Activated CD4-positive, CD25-positive, alpha-beta regulatory T cell treated with anti-CD3 and anti-CD28 coated beads, Interleukin-2, amount 50 U/mL, for 16 hours (primary cell): ENCODE results near the gene CCDC191.

Source experiments
- DNase-seq: peaks from one replicate; pipeline ENCODE4 v3.0.0-alpha.2; 2020; ENCODE audit warnings: low read depth, low spot score

Gene CCDC191

DNA sequence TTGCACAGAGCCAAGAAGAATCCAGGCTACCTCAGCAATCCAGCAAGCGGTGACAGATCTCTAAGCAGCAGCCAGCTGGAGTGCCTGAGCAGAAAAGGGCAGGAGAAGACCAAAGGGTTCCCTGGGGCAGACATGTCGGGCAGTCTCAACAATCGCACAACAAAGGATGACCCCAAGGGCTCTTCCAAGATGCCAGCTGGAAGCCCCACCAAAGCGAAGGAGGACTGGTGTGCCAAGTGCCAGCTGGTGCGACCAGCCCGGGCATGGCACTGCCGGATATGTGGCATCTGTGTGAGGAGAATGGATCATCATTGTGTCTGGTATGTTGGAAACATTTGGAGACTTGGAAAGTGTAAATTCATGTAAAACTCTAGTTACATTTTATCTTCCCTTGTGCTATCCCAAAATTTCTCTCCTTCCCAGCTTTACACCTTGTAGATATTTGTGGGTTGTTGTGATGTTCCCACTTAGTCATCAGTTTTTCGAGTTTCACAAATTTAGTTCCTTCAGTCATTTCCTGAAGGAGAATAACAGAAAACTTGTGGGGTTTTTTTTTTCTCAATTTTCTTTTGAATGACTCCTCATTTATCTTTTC, 102.1 kb downstream of the CCDC191 start:
- DNase-seq = no peak

DNA sequence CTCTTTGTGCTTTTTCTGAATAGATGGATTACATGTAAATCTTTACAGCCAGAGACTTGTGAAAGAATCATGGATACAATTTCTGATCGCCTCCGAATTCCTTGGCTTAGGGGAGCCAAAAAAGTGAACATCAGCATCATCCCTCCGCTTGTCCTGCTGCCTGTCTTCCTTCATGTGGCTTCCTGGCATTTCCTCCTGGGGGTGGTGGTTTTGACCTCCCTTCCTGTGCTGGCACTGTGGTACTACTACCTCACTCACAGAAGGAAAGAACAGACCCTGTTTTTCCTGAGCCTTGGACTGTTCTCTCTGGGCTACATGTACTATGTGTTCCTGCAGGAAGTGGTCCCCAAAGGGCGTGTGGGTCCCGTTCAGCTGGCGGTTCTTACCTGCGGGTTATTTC, 102.6 kb downstream of the CCDC191 start:
- DNase-seq = no peak

DNA sequence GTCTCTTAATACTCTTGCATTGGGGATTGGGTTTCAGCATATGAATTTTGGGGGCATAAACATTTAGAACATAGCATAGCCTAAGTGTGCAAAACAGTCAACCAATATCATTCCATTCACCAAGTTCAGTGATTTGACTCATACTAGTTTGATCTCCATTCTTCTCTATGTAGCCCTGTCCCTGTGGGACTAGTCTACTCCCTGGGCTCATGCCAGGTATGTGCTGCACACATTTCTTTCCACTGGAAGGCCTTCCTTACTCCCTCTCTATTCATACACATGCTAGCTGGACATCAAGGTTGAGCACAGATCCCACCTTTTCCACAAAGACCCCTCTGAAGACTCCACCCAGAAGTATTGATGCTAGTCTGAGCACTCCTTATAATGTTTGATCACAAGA, 103.4 kb downstream of the CCDC191 start:
- no peak for DNase-seq

DNA sequence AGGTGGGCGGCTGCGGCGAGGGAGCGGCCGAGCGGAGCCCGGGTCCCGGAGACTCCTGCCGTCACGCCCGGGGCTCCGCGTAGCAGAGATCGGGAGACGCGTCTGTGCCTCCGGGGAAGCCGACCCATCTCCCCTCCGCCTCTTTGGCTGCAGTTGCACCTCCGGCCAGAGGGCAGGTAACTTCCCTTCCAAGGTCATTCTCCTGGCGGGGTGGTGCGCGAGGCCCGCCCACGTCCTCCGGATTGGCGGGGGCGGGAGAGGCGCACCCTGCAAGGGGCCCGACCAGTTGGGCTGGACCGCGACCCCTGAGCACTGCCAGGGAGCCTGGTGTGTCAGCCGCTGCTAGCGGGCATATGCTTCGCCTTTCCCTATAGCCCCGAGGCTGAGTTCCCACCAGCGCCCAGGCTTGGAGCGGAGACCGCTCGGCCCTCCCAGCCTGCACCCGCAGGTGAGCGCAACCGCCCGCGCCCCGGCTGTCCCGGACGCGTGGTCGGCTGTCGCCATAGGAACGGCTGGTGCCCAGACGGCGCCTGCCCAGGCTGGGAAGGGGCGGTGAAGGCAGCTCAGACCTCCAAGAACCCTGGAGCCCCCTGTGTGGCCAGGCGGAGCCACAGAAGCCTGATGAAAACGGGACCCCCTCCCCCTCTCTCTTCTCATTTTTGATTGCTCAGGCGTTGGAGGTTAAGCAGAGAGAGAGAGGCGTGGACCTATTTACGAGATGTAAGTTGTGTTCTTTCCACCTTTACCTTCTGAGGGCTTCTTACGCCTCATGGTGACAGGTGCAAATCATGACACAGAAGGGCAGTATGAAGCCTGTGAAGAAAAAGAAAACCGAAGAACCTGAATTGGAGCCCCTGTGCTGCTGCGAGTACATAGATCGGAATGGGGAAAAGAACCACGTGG, 108.1 kb downstream of the CCDC191 start:
- DNase-seq = no peak

DNA sequence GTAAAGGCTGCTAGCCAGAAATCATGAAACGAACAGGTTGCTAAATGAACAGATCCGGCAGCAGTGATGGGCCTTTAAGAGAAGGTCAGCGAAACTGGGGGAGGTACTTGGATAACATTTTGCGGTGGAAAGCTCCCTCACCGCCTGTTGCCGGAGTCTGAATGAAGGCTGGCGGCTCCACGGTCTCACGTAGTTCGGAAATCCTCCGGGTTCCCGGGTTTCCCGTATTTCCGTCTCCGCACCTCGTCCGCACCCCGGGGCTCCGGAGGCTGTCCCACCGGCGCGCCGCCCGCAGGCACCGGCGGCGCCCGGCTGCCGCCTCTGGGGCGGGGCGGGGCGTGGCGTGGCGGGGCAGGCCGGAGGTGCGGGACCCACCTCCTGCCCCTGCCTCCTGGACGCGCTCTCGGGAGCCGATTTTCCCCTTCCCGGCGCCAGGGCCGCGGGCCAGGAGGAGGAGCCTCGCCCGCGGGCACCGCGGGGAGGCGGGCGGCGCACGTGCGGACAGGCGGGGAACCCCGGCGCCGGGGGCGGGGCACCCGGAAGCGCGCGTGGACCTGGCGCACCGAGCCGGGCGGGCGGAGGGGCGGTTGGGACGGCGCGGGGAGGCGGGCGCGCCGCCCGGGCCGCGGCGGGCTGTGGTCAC, 108.8 kb downstream of the CCDC191 start, which contains the start of gene ZDHHC23:
TSS of gene ZDHHC23 (plus strand) at position 642 of the 643 bp plus-strand sequence. CDS start 790 bp downstream, outside the sequence.
- peak; percentile 39 for DNase-seq

DNA sequence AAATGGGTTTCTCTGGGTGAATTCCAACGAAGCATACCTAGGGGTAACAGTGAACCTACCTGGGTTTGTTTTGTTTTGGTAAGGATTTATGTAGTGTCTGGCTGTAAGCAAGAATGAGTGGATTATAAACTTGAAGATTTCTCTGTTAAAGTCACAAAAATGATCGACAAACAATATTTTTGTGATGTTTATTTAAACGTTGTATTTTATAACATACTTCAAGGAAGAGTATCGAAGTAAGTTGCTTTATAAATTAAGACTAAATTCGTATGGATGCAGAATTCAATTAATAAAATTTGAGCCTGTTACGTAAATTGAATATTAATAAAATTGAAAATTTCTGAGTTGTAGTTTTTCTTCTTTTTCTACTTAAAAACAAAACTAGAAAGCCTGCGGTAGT, 109.5 kb downstream of the CCDC191 start:
- DNase-seq = no peak

DNA sequence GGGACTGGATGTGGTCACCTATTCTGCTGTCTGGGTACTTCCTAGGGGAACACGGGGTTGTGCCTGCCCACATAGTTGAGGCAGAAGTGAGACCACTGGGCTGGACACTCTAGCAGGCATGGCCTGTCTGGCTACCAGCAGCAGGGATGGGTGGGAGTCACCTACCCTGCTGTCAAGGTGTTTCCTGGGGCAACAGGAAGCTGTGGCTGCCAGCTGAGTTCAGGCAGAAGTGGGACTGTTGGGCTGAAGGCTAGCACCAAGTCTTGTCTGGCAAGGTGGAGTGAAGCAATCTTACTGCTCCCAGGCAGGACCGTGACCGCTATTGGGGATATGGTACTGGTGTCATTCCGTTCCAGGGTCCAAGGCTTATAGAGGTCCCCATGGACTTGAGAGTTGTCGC, 128.8 kb downstream of the CCDC191 start:
- DNase-seq = no peak

DNA sequence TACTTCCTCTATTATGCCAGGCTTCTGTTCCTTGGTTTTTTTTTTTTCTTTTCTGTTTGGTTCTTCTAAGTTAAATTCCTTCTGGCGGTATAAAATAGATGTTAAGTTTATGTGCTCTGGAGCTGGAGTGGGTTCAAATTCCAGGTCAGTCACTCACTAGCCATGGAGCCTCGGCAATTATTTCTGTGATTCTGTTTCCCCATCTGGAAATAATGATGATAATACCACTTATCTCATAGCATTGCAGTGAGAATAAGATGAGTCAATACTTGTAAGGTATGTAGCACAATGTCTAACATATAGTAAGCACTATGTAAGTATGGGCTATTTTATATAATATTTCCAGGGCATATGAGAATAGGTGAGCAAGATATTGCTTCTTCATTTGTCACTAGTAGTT, 141.7 kb downstream of the CCDC191 start:
- DNase-seq = no peak
